Hematopoietic multipotent progenitor cell treated with erythropoietin and hydrocortisone succinate and interleukin-3 and kit ligand, for 4 days (in vitro differentiated cells): ENCODE results near the gene DENND5A.

Source experiments
- DNase-seq: peaks from one replicate; pipeline ENCODE4 v3.0.0-alpha.2; 2015

Gene DENND5A

DNA sequence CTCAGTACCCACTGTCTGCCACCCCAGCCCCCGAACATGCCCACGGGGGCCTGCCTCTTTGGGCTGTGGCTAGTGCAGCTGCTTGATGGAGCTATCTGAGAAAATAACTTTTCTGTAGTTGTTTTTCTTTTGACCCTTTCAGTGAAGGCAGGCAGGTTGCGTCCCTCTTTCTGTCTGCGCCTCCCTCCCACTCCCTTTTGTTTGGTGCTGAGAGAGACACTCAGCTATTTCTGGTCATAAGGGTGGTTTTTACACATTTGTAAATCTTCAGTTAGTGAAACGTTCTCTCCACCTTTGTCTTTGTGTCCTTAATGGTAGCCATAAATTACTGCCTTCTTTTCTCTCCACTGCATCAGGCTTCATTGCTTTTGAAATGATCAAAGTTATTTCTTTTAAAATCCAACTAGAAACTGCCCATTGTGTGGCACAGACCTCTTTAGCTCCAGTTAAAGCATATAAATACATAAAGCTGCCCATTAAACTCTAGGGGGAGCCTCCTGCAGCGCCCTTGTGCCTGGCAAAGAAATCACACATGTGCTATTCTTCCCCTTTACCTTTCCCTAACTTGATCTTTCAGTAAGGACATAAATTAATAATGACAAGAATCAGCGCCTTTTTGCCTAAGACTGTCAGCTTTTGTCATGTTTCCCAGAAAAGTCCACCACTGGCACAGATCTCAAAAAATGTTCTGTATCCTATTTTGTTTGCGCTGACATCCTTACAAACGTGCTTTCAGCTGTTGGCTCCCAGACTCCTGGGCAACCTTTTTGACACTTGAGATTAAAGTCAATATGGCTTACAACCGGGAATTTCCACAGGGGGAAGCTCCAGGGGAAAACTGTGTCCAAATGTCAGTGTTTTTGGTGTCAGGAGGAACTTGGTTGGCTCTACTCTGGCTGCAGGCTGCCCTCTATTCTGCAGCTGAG, 172.0 kb downstream of the DENND5A start:
- DNase-seq = peak; percentile 53

DNA sequence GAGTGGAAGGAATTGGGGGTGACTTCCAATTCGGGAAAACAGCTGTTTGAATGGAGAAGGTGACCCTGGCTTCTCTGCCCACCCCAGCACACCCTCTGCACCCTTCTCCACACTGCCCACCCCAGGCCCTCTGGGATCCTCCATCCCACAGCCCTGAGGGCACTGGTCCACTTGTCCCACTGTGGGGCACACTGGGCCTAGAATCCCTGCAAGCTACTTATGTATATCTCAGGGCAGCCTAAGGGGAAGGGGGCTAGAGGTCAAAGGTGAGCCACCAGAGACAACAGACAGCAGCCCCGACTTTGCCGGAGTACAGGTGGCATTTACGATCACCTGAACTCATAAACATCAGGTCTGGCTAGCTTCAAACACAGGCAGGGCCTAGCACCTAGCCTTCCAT, 173.1 kb downstream of the DENND5A start:
- no peak for DNase-seq

DNA sequence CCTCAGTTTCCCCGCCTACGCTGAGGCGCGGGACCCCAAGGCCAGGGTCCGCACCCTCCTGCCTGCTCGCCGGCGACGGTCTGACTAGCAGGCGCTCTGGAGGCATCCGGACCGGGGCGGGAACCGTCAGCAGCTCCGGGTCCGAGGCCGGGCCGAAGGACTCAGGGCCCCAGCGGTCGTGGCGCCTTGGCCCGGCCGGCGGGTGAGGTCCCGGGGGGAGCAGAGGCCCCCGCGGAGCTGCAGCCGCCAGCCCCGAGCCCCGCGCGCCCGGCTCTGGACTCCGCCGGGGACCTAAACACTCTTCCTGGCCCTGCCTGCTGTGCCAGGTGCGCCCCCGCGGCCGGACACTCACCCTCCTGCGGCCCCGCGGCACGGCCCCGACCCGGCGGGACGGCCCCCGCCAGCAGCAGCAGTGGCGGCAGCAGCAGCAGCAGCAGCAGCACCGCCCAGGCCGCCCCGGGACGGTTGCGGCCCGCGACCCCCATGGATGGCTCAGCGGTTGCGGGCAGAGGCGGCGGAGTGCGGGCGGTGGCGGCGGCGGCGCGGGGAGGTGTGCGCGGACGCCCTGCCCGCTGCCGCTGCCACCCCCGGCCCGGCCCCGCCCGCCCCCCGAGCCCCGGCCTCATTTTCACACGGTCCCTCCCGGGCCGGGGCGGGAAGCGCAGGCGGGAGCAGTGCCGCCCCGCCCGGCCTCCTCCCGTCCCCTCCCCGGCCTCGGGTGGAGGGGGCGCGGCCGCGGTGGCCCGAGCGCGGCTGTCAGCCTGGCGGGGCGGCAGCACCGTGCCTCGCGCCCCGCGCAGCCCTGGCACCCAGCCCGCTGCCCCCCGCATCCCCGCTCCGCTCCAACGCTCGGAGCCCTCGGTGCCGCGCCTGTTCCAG, 173.9 kb downstream of the DENND5A start, which contains the start of gene SCUBE2:
Gene SCUBE2 (minus strand): TSS at position 556 of the 879 bp plus-strand sequence. CDS start 71 bp downstream, at position 485.
- DNase-seq = no peak

DNA sequence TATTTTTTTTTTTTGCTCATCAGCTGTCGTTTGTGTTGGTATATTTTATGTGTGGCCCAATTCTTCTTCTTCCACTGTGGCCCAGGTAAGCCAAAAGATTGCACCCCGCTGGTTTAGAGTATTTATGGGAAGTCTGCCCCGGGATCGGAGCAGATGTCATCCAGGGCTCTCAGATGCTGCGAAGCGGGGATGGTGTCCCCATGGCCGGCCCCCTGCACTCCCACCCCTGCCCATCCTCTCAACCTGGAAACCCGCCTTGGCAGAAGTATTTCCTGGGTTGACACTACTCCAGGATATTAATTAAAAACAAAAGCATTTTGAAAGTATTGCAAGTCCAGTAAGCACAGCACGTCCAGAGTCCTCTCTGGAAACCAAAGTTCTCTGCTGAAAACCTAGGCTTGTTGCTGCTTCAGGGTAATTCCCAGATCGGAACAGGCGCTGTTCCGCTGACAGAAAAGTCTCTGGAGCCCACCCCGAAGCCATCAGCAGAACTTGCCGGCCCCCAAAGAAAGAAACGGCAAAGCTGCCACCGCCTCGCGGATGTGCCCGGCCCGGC, 174.6 kb downstream of the DENND5A start:
- DNase-seq = no peak

DNA sequence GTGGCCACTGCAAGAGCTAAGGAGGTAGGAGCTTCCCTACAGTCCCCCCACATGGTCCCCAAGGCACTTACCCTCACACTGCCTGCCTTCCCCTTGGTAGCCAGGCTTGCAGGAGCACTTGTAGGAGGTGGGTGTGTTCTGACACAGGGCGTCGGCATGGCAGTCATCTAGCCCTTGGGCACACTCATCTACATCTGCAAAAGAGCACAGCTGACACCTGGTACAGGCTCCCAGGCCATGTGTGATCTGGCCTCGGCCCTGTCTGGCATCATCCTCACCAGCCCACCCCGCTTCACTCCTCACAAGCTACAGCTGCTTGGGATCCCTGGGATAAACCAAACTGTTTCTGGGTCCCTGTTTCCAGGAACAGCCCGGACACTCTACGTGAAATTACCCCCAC, 175.5 kb downstream of the DENND5A start:
- no peak for DNase-seq

DNA sequence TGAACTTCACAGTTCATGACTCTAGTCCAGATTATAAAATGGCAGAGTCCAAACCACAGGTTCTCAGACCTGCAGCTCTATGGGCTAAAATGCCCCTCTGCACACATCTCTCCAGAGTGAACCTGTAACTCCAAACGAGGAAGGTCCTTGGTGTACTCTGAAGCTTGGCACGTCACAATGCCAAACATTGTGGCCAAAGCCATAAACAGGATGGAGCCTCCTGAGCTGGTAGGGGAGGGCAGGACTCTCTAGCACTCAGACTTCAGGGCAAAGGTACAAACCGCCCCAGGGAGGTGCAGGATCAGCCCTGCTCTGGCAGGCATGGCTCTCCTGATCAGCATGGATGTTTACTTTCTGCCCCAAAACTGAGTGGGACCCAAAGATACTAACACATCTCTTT, 176.1 kb downstream of the DENND5A start:
- no peak for DNase-seq
